ENCODE results near the gene GIGYF2. TPM values are rescaled to one million over a fixed set of nuclear protein-coding genes. Genes with fewer than 3 reads are reported as not detected.

GIGYF2 gene
- total and polyA plus RNA-seq, 8 donors: 56.2 to 76.6 (median 62.4) TPM

DNA sequence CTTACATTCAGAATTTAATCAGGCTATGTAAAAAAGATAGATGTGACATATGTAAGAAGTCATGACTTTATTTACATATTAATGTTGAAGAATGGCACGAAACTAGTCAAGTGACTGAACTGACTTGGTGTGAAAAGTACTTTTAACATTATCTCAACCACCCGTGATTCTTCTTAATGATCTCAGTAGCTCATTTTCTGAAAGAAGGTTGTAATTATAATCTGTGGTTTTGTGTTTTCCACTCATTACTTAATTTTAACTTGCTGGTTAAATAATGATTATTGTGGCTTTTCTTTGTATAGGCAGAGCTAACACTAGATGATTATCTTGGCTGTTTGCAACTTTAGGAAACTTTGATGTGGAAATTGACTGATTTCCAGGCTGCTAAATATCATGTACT is 60.8 kb downstream of the GIGYF2 start:
- DNase-seq: no peak
- intact Hi-C loops (cut with DNase I): no loop called here
- ATAC-seq: no peak
- no peaks in the 10 kb centered on the region for H3K4me1 ChIP-seq
- H3K9me3 ChIP-seq: no peaks in the 10 kb centered on the region
- TF ChIP-seq, protein P1, sequence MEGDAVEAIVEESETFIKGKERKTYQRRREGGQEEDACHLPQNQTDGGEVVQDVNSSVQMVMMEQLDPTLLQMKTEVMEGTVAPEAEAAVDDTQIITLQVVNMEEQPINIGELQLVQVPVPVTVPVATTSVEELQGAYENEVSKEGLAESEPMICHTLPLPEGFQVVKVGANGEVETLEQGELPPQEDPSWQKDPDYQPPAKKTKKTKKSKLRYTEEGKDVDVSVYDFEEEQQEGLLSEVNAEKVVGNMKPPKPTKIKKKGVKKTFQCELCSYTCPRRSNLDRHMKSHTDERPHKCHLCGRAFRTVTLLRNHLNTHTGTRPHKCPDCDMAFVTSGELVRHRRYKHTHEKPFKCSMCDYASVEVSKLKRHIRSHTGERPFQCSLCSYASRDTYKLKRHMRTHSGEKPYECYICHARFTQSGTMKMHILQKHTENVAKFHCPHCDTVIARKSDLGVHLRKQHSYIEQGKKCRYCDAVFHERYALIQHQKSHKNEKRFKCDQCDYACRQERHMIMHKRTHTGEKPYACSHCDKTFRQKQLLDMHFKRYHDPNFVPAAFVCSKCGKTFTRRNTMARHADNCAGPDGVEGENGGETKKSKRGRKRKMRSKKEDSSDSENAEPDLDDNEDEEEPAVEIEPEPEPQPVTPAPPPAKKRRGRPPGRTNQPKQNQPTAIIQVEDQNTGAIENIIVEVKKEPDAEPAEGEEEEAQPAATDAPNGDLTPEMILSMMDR (IDR thresholded peaks at IDR 0.05): no peak
- peaks cover 0 to 54% of the 10 kb centered on the region in 2 donors for H3K36me3 ChIP-seq
- H3K27me3 ChIP-seq: no peaks in the 10 kb centered on the region
- H3K4me3 ChIP-seq: no peak overlapping the region
- H3K27ac ChIP-seq: no peak overlapping the region

DNA sequence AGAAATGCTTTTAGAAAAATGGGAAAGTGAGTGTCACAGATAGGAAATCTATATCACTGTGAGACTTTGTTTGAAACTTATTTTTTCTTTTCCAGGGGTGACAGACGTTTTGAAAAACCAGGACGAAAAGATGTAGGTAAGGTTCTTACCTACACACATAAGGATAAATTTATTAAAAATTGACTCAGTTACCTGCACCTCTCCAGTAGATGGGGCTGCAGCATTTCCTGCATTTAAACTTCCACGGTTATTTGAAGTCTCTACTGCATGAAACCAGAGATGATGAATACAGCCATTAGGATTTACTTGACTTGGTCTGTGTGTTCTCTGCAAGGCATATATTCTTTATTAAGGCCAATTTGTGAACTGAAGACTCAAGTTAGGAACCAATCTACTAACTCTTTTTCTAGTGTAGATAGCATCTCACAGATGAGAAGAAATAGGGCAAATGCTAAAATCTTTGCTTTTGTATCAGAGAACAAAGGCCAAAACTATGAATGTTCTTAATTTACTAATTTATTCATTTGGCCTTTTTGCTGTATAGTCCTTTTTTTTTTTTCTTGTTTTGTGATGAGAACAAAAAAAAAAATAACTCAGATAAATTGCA is 64.3 kb downstream of the GIGYF2 start:
- Histone ChIP-seq H3K27me3 (no peaks in the 10 kb centered on the region), H3K36me3 (peaks cover 0 to 62% of the 10 kb centered on the region in 2 donors), H3K9me3 (no peaks in the 10 kb centered on the region), H3K27ac (no peak overlapping the region), H3K4me3 (no peak overlapping the region), H3K4me1 (no peaks in the 10 kb centered on the region)
- TF ChIP-seq, protein P1 (IDR thresholded peaks at IDR 0.05): no peak
- ATAC-seq: peak; percentile 59
- DNase-seq: peak in 1 of 4 donors; percentile 36
- intact Hi-C loops (cut with DNase I): no loop called here

DNA sequence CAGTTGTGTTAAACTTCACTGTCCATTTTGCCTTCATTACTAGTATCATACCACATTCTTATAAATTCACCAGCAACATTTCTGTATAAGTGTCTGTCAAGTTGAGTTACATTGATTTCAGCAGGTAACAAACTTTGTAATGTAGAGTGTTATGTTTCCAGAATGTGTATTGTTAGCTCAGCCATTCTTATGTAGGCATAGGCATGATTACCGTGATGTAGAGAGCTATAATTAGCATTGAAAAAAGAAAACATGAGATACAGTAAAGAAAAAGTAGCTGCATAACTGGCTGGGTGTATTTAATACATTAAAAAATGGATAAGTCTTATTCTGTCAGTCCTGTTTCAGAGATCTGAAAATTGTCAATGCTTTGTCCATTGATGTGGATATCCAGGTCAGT is 70.7 kb downstream of the GIGYF2 start:
- Histone ChIP-seq H3K9me3 (no peaks in the 10 kb centered on the region), H3K27ac (no peak overlapping the region), H3K36me3 (peaks cover 0 to 72% of the 10 kb centered on the region in 2 donors), H3K4me3 (no peak overlapping the region), H3K4me1 (no peaks in the 10 kb centered on the region), H3K27me3 (no peaks in the 10 kb centered on the region)
- DNase-seq (no peak), ATAC-seq (no peak)
- TF ChIP-seq, protein P1 (IDR thresholded peaks at IDR 0.05): no peak
- intact Hi-C loops (cut with DNase I): no loop called here

DNA sequence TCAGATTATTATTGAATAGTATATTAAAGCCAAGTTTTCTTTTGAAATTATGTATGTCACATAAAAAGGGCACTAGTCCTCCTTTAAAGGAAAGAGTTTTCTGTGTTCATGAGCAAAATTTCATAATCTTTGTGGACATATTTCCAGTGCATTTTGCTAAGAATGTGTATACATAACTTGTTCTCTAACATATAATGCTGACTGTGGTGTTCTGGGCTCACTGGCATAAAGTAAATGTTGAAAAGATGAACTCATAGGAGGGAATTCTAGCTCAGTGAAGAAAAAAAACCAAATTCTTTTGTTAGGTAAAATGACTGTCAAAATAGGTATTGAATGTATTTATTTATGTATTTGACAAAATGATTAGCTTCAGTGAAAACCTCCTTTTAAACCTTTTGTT is 73.1 kb downstream of the GIGYF2 start:
- TF ChIP-seq, protein P1 (IDR thresholded peaks at IDR 0.05): no peak
- H3K27ac ChIP-seq: no peak overlapping the region
- no peaks in the 10 kb centered on the region for H3K27me3 ChIP-seq
- ATAC-seq: no peak
- H3K9me3 ChIP-seq: no peaks in the 10 kb centered on the region
- DNase-seq: no peak
- H3K4me3 ChIP-seq: no peak overlapping the region
- H3K36me3 ChIP-seq: peaks cover 0 to 59% of the 10 kb centered on the region in 2 donors
- H3K4me1 ChIP-seq: no peaks in the 10 kb centered on the region
- intact Hi-C loops (cut with DNase I): no loop called here

DNA sequence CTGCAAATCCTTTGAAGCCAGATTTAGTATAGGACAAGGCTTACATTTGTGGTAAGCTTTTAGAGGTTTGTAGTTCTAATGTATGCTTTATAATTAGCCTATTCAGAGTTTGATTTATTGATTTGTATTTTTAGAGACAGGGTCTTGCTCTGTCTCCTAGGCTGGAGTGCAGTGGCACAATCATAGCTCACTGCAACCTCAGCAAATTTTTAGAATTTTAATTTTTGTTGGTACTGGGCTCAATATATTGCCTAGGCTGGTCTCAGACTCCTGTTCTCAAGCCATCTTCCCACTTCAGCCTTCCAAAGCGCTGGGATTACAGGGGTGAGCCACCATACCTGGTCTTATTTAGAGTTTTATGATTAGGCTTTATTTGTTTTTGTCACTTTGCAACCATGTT is 74.7 kb downstream of the GIGYF2 start:
- intact Hi-C loops (cut with DNase I): no loop called here
- Histone ChIP-seq H3K36me3 (peaks cover 0 to 42% of the 10 kb centered on the region in 2 donors), H3K9me3 (no peaks in the 10 kb centered on the region), H3K4me3 (no peak overlapping the region), H3K4me1 (no peaks in the 10 kb centered on the region), H3K27ac (no peak overlapping the region), H3K27me3 (no peaks in the 10 kb centered on the region)
- DNase-seq (no peak), ATAC-seq (no peak)
- TF ChIP-seq, protein P1 (IDR thresholded peaks at IDR 0.05): no peak

All from left lung (tissue), 10 donors.